ENCODE results near the gene TEX30.

TEX30 gene

DNA sequence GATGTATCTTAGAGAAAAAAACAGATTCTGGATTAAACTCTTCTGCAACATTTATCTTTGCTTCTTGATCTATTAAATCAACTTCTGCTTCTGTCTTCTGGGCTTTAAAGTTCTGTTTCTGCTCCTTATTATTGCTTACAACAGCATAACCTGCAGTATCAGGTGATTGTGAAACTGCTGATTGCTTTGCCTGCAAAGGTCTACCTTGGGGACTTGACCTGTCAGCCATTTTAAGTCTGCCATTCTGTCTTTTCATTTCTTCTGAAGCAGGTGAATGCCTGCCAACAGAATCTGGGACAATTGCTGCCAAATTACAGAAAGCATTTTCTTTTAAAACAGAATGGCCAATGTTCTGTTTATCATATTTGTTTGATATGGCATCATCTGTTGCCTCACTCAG is 31.1 kb downstream of the TEX30 start:
- FAIRE-seq (no peak), DNase-seq (ENCODE audit: insufficient read length, low spot score) (no peak)
- TF ChIP-seq, protein P1, sequence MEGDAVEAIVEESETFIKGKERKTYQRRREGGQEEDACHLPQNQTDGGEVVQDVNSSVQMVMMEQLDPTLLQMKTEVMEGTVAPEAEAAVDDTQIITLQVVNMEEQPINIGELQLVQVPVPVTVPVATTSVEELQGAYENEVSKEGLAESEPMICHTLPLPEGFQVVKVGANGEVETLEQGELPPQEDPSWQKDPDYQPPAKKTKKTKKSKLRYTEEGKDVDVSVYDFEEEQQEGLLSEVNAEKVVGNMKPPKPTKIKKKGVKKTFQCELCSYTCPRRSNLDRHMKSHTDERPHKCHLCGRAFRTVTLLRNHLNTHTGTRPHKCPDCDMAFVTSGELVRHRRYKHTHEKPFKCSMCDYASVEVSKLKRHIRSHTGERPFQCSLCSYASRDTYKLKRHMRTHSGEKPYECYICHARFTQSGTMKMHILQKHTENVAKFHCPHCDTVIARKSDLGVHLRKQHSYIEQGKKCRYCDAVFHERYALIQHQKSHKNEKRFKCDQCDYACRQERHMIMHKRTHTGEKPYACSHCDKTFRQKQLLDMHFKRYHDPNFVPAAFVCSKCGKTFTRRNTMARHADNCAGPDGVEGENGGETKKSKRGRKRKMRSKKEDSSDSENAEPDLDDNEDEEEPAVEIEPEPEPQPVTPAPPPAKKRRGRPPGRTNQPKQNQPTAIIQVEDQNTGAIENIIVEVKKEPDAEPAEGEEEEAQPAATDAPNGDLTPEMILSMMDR (IDR thresholded peaks at IDR 0.05; ENCODE audit: insufficient read depth, missing control alignments), result no peak

- DNase-seq (ENCODE audit: insufficient read length, low spot score), result no peak
- no peak for FAIRE-seq
- TF ChIP-seq, protein P1 (IDR thresholded peaks at IDR 0.05; ENCODE audit: insufficient read depth, missing control alignments), result no peak
These were observed 31.5 kb downstream of the TEX30 start for GRCh38 chr13:102742101-102742500.

- TF ChIP-seq, protein P1 (IDR thresholded peaks at IDR 0.05; ENCODE audit: insufficient read depth, missing control alignments), result no peak
- FAIRE-seq (no peak), DNase-seq (ENCODE audit: insufficient read length, low spot score) (no peak)
These were observed 43.9 kb downstream of the TEX30 start for GRCh38 chr13:102729560-102730270.

- FAIRE-seq, result peak; percentile 44
- no peak for DNase-seq (ENCODE audit: insufficient read length, low spot score)
- TF ChIP-seq, protein P1 (IDR thresholded peaks at IDR 0.05; ENCODE audit: insufficient read depth, missing control alignments), result no peak
These were observed 47.2 kb downstream of the TEX30 start for GRCh38 chr13:102726430-102726829.

- DNase-seq (ENCODE audit: insufficient read length, low spot score) (no peak), FAIRE-seq (no peak)
- TF ChIP-seq, protein P1 (IDR thresholded peaks at IDR 0.05; ENCODE audit: insufficient read depth, missing control alignments), result peak; percentile 74
These were observed 48.7 kb downstream of the TEX30 start for GRCh38 chr13:102724923-102725322.

- DNase-seq (ENCODE audit: insufficient read length, low spot score) (no peak), FAIRE-seq (no peak)
- TF ChIP-seq, protein P1 (IDR thresholded peaks at IDR 0.05; ENCODE audit: insufficient read depth, missing control alignments), result no peak
These were observed 51.8 kb downstream of the TEX30 start for GRCh38 chr13:102721800-102722231.

GRCh38 chr13:102718746-102719145 is 54.8 kb downstream of the TEX30 start:
- DNase-seq (ENCODE audit: insufficient read length, low spot score) (no peak), FAIRE-seq (no peak)
- TF ChIP-seq, protein P1 (IDR thresholded peaks at IDR 0.05; ENCODE audit: insufficient read depth, missing control alignments), result no peak

Data from D721Med (cell line).